HG03571 (cell line): ENCODE results near the gene RNF168.
A peak's percentile ranks its signal among the peaks of the same experiment; 100 is the strongest.
"Not testable (repeated sequence)": the region's sequence is repeated elsewhere in the genome, so short reads cannot be mapped to it uniquely, and the experiment has no call there.

ENCODE experiments used
- ATAC-seq: cut with Tn5 transposase; IDR thresholded peaks from one replicate; pipeline ENCODE4 v1.9.1; 2021; ENCODE audit not compliant: unreplicated experiment

The RNF168 gene

DNA sequence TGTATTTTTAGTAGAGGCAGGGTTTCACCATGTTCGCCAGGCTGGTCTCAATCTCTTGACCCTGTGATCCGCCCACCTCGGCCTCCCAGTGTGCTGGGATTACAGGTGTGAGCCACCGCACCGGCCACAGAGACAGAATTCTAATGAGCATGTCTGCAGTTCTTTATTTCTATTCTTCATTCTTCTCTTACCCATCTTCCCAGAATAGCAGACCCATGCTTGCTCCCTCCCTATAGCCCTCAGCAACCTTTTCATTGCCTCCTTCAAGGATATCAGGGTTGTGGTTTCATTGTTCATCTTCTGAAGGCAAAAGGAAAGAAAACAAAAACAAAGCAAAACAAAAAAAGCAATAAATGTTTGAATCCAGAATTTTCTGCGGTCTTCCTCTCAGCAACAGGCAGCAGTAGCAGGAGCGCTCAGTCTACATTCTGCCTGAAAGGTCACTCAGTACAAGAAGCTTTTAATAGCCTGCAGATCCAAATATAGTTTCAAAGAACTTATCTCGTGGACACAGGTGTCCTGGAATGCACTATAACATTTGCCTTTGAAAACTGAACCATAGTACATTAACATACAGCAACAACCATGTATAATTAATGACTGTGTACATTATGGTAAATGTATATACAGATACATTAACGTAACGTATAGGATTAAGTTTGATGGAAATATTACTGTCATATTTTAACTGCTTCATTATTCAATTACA is 11.5 kb upstream of the RNF168 start, which contains the start of gene SMCO1:
SMCO1 (minus strand) TSS at position 434 of the 709 bp plus-strand sequence; CDS start at position 297, 137 bp downstream.
- ATAC-seq, result no peak

DNA sequence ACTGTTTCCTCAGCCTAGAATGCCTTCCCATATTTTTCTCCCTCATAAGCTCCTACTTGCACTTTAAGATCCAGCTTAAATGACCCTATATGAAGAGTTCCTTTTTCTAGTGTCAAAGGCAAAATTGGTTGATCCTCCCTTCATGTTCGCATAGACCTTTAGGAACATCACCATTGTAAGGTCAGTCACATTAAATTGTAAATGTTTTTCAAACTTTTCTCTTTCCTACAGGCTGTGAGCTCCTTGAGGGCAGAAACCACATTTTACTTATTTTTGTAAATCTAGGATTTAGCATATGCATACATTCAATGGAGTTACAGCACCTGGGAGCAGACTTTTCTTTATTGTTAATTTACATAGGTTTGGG is 10.8 kb upstream of the RNF168 start:
- no peak for ATAC-seq

DNA sequence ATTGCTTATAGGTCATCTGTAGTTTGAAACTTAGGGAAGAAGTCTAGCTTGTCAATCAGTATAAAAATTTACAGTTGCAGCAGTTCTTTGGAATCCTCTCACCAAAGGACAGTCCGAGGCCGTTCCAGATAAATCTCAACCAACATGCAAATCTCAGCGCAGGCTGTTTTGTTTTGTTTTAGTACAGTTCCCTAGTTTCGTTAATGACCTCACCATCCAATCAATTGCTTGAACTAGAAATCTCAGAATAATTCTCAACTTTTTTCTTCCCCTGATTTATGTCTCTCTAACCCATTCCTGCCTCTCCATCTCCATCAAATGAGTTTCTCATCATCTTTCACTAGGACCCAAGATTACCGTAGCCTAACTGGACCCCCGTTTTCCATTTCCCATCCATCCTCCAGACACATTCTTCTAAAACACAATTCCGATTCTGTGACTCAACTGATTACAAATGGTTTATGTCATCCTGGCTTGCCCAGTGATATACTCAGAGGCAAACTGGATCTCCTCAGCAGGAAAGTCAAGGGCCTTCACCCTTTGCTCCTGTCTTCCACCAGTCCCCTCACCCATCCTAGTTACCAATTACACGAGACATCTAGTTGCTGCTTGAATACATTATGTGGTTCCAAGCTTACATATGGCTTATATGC is 10.3 kb upstream of the RNF168 start:
- no peak for ATAC-seq

DNA sequence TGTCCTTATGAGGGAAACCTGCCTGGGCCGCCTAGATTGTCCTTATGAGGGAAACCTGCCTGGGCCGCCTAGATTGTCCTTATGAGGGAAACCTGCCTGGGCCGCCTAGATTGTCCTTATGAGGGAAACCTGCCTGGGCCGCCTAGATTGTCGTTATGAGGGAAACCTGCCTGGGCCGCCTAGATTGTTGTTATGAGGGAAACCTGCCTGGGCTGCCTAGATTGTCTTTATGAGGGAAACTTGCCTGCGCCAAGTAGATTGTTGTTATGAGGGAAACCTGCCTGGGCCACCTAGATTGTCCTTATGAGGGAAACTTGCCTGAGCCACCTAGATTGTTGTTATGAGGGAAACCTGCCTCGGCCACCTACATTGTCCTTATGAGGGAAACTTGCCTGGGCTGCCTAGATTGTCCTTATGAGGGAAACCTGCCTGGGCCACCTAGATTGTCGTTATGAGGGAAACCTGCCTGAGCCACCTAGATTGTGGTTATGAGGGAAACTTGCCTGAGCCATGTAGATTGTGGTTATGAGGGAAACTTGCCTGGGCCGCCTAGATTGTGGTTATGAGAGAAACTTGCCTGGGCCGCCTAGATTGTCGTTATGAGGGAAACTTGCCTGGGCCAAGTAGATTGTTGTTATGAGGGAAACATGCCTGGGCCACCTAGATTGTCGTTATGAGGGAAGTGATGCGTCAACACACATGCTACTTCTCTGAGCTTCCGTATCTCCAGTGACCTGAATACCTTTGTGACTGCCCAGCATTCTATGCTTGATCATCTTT is 8.3 kb upstream of the RNF168 start:
- not testable (repeated sequence) for ATAC-seq

DNA sequence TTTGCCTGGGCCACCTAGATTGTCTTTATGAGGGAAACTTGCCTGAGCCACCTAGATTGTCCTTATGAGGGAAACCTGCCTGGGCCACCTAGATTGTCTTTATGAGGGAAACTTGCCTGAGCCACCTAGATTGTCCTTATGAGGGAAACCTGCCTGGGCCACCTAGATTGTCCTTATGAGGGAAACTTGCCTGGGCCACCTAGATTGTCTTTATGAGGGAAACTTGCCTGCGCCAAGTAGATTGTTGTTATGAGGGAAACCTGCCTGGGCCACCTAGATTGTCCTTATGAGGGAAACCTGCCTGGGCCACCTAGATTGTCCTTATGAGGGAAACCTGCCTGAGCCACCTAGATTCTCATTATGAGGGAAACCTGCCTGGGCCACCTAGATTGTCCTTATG is 7.5 kb upstream of the RNF168 start:
- ATAC-seq, result not testable (repeated sequence)

DNA sequence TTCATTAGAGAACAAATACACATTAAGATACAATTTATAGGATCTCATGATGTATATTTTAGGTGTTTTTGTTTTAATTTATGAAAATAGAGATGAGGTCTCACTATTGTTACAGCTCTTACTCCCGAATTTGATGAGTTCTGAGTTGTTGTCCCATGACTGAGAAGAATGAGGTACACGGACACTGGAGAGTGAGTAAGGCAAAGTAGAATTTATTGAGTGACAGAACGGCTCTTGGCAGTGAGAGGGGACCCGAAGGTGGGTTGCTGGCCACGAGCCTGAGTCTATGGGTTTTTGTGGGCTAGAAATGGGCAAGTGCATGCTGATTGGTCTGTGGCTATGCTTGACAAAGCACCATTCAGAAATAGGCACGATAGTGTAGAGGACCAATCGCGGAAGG is 3.1 kb upstream of the RNF168 start:
- ATAC-seq, result no peak

DNA sequence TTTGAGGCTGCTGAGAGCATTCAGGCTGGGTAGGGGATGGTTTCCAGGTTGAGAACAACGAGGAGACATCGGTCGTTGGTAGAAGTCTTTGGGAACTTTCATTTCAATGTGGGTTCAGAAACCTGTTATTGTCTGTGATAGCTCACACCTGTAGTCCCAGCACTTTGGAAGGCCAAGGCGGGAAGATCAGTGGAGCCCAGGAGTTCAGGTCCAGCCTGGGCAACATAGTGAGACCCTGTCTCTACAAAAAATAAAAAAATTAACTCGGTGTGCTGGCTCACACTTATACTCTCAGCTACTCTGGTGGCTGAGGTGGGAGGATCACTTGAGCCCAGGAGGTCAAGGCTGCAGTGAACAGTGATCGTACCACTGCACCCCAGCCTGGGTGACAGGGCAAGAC is 988 bp upstream of the RNF168 start:
- ATAC-seq, result no peak

DNA sequence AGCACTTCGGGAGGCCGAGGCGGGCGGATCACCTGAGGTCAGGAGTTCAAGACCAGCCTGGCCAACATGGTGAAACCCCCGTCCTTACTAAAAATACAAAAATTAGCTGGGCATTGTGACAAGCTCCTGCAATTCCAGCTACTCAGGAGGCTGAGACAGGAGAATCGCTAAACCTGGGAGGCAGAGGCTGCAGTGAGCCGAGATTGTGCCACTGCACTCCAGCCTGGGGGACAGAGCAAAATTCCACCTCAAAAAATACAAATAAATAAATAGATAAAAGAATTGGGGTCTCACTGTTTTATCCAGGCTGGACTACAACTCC is 470 bp upstream of the RNF168 start:
- ATAC-seq, result not testable (repeated sequence)

DNA sequence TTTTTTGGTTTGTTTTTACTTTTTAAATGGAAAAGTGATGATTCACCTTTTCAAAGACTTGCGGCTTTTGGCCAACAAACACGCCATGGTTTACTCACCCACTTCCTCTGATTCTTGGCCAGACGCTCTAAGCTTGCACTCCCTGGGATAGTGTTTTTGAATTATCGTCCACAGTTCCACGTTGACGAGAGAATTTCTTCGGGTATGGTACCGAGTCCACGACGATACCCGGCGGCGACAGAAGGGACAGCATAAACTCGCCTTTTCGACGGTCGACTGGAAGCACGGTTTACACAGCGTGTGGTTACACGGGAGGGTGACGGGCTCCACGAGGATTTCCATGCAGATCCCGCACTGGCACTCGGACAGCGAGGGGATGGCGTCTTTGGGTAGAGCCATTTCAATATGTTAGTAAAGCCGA is 783 bp downstream of the RNF168 start:
- ATAC-seq, result peak; percentile 7

DNA sequence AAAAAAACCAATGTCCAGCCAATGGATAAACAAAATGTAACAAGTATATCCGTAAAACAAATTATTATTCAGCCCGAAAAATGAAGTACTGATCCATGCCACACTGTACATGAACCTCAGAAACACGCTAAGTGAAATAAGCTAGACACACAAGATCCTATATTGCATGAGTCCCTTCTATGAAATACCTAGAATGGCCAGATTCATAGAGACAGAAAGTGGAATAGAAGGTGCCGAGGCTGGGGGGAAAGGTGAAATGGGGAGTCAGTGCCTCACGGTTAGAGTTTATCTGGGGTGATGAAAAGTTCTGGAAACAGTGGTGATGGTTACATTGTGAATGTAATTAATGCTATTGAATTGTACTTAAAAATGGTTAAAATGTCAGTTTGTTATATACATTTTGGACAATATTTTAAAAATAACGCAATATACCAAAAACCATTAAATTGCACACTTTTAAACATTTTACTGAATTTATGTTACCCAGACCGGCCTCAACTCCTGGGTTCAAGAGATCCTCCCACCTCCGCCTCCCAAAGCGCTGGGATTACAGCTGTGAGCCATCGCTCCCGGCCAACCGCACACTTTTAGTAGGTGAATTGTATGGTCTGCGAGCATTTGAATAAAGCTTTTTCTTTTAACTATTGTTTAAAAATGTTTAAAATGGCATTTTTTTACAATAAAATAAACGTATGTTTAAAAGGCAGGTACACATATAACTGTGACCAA is 2.1 kb downstream of the RNF168 start:
- no peak for ATAC-seq

DNA sequence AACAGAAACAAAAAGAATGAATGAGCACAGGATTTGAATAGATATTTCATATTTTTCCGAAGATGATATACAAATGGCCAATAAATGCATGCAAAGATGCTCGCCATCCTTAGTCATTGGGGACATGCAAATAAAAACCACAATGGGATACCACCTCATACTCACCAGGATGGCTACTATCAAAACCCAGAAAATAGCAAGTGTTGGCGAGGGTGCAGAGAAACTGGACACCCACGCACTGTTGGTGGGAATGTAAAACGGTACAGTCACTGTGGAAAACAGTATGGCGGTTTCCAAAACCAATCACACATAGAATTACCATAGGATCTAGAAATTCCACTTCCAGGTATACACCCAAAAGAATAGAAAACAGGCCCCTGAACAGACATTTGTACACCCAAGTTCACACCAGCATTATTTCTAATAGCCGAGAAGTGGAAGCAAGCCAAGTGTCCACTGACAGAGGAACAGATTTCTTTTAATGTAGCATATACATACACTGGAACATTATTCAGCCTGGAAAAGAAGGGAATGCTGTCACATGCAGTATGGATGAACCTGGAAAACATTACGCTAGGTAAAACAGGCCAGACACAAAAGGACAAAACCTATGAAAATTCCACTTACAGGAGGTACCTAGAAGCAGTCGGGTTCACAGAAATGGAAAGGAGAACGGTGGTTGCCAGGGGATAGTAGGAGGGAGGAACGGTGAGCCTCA is 3.6 kb downstream of the RNF168 start:
- no peak for ATAC-seq

DNA sequence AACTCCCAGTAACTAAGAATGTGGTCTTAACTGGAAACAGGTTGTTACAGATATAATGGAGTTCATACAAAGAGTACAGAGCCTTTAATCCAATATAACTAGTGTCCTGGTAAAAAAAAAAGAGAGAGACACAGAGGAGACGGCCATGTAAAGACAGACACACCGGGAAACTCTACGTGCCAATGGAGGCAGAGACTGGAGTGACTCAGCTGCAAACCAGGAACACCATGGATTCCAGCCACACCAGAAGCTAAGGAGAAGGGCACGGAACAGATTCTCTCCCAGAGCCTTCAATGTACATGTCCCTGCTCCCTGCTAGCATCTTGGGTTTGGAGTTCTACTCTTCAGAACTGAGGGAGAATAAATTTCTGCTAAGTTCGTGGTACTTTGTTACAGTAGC is 4.5 kb downstream of the RNF168 start:
- ATAC-seq, result no peak

DNA sequence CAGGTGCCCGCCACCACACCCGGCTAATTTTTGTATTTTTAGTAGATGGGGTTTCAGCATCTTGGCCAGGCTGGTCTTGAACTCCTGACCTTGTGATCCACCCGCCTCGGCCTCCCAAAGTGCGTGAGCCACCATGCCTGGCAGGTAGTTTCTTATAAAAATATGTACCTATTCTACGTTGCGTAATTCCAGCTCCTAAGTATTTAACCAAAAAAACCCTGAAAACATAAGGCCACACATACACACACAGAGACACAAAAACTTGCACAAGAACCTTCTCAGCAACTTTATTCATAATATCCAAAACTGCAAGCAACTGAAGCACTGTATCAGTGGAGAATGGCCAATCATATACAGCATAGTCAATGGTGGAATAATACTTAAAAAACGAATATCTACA is 5.3 kb downstream of the RNF168 start:
- ATAC-seq, result no peak

DNA sequence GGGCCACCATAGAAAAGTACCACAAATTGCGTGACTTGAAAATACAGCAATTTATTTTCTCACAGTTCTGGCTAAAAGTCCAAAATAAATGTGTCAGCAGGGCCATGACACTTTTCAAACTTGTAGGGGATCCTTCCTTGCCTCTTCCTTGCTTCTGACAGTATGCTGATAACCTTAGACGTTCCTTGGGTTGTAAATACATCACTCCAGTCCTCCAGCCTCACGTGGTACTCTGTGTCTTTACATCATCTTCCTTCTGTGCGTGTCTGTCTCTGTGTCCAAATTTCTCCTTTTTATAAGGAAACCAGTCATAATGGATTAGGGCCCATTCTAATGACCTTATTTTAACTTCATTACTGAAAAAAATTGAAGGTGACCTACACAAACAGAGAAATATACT is 7.4 kb downstream of the RNF168 start:
- ATAC-seq, result no peak

DNA sequence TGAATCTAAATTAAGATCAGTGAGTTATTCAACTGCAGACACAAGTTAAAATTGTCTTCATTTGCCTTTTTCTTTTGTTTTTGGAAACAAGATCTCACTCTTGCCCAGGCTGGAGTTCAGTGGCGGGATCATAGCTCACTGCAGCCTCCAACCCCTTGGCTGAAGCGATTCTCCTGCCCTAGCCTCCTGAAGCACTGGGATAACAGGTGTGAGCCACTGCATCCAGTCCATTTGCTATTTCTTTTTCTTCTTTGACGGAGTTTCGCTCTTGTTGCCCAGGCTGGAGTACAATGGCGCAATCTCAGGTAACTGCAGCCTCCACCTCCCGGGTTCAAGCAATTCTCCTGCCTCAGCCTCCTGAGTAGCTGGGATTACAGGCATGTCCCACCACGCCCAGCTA is 10.3 kb downstream of the RNF168 start:
- no peak for ATAC-seq

DNA sequence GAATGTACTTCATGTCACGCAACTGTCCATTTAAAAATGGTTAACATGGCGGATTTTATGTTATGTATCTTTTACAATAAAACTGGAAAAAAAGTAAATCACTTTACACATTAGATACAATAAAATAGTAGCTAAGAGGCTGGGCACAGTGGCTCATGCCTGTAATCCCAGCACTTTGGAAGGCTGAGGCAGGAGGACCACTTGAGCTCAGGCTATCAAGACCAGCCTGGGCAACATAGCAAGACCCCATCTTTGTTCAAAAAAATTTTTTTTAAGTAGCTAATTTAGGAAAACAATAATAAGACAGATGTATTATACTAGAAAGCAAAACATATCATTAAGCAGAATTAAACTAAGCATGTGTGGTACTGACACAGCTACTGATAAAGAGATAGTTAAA is 11.5 kb downstream of the RNF168 start:
- no peak for ATAC-seq

DNA sequence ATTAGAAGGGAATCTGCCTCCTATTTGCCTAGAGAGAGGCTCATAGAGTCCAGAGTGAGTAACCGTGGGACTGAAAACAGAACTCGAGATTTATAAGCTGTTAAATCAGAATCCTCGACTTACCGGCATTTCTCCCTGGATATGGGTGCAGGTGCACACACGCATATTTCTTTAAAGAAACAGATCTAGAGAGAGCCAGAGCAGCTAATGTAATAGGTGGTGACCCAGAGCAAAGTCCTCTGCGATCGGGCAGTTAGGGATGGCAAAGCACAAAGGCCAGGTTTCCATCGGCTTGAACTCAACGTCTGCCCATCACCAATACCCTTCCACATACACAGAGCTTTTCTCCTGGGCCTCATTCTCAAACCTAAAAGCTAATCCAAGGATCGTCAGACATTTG is 13.8 kb downstream of the RNF168 start:
- ATAC-seq, result no peak

DNA sequence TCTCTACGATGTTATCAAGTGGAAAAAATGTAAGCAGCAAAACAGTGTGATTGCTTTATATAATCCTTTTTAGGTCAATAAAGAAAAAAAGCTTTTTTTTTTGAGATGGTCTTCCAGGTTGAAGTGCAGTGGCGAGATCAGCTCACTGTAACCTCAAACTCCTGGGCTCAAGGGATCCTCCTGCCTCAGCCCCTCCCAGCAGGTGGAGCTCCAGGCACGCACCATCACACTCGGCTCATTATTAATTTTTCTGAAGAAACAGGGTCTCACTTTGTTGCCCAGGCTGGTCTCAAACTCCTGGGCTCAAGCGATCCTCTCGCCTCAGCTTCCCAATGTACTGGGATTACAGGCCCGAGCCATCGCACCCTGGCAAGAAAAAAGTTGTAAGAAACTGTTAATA is 17.3 kb downstream of the RNF168 start:
- ATAC-seq, result no peak

DNA sequence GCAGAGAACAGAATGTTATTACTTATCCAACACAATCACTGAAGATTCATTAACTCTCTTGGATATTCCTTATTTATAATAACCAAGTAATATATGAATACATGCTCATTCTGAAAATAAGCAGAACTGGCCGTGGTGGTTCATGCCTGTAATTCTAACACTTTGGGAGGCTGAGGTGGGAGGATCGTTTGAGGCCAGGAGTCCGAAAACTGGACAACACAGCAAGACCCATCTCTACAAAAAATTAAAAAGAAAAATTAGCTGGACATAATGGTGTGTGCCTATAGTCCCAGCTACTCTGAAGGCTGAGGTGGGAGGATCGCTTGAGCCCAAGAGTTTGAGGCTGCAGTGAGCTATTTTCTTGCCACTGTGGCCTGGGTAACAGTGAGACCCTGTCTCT is 25.9 kb downstream of the RNF168 start:
- ATAC-seq, result no peak

DNA sequence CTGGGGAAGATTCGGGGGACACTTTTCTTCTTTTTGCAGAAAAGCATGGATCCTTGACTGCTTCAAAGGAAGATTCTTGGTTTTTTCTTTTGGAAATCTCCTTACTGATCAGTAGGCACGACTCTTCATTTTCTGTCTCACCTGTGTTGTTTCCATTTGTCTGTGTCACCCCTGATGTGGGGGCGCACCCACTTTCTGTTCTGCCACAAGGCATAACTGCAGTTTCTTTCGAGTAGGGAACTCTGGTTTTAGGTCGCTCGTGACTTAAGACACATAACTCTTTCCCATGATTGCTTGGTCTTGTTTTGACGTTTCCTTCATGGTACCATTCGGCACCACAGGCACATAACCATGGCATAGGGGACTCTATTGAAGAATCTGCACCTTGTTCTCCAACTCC is 31.3 kb downstream of the RNF168 start:
- no peak for ATAC-seq

DNA sequence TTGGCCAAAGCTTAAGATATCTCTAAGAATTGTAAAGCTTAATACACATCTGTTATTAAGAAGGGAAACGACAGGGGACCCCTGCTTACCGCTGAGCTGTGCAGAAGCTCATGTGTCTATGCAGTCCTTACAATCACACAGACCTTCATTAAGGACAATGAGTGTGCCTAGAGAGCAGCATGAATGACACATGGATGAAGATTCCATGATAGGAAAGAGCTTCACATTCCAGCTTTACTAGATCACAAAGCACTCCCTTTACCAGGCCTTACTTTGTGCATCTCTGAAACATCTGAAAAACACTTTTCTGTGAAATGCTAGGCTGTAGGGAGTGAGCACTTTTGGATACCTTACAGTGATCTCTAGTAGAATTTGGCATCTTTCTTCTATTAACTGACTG is 32.0 kb downstream of the RNF168 start:
- no peak for ATAC-seq
